ENCODE data around the gene ZNF496.

Gene ZNF496

DNA sequence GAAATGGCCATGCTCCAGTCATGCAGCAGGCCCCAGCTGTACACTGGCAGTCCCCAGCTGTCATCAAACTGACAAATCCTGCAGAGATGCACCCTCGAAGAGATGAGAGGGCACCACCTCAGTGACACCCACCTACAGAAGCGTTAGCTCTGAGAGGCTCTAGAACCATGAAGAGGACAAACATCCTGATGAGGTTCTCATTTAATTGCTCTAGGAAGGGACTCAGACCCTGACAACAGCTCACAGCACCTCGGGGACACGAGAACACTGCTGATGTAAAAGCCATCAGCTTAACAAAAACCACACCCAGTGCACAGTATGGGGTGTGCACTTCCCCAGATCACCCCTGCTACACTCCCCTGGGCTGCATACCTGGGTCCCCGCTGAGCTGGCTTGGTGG lies 3.4 kb downstream of the ZNF496 start:
- DNase-seq (ENCODE audit: low spot score) = no peak

DNA sequence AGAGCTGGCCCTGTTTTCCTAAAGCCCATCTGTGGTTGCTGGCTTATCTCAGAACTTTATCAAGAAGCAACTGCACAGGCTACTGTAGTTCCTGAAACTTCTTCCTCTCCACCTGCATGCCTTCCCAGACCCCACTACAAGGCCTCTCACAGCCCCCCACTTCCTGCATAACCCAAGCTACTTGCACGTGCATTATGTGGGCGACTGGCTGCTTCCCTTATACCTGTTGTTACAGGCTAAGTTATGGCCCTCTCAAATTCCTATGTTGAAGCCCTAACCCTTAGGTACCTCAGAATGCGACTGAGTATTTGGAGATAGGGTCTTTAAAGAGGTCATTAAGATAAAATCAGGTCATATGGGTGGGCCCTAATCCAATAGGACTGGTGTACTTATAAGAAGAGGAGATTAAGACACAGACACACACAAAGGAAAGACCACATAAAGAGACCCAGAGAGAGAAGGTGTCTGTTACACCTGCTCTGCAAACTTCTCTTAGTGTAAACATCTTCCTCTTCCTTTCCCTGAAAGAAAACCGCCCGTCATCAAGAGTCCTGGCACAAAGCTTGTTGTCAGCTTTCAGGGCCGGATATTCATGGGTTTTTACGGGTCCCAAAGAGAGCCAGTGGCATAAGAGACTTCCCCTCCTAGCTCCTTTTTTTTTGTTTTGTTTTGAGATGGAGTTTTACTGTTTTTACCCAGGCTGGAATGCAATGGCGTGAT lies 5.1 kb downstream of the ZNF496 start:
- no peak for DNase-seq (ENCODE audit: low spot score)

DNA sequence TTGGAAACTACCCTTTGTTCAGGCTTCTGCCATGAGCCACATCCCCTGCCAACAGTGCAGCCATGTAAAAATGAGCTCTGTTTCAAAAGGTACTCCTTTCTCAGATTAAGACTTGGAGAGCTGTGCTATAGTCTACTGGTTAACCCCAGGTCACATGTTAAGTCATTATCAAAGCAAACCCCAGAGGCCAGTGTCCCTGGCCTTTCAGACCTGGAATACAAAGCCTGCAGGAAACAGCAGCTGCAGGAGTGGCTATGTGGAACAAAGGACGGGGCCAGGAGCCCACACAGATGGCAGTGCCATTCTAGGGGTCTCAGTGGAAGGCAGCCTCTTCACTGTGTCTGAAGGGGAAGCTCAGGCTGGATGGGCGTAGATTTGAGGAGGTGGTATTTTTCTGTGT lies 6.7 kb downstream of the ZNF496 start:
- DNase-seq (ENCODE audit: low spot score) = no peak

DNA sequence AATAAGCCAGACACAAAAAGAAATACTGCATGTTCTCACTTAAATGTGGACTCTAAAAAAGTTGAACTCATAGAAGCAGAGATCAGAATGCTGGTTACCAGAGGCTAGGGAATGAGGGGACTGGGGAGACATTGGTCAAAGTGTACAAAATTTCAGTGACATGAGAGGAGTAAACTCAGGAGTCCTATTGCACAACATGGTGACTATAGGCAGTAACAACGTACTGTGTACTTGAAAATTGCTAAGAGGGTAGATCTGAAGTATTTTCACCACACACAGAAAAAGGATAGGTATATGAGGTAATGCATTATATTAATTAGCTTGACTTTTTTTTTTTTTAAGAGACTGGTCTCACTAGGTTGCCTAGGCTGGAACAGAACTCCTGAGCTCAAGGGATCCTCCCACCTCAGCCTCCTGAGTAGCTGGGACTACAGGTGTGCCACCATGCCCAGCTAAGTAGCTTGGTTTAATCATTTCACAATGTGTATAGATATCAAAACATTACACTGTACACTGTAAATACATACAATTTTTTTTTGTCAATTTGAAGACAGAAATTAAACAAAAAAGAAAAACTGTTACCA lies 7.4 kb downstream of the ZNF496 start:
- no peak for DNase-seq (ENCODE audit: low spot score)

DNA sequence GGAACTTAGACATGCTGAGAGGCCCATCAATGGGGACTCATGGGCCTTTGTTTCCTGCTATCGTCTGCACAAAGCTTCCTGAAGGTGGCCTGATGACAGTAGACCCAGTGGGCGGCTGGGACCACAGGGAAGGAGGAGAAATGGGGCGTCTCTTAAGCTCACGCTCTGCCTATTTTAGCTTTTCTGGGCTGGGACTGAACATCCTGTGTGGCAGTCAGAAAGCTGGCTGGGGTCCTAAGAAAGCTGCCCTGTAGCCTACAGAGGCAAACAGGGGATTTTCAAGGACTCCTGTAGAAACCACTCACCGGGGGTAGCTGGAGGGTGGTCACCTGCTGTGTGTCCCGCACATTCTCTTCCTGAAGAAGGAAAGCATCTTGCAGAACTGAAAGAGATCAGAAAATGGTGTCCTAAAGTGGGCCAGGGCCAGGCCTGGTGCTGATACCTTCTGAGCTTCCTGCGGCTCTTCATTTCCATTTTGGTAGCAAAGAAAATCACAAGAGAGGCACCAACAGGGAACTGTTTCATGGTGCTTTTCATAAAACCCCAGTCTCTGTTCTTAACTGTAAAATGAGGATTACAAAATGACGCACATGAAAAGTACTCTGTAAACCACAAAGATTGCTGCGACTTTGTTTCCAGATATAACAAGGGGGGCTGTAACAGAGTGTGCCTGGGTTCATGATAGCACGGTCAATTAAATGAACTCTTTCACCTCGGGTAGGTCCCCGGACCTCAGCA lies 8.6 kb downstream of the ZNF496 start:
- DNase-seq (ENCODE audit: low spot score) = no peak

DNA sequence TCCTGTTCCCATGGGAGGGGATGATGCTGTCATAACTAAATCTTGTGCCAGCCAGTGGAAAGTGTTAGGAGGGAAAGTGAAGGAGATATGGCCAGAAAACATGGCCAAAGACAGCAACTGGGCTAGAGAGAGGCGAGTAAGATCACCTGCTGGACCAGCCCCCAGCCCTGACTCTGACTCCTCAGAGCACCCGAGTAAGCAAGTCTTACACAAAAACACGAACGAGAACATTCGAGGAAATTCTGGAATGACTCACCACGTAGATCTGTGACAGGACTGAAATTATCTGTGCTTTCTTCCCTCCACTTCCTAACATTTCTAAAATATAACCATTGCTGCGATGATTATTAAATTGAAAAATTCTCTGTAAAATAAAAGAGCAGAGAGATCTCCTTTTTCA lies 9.2 kb downstream of the ZNF496 start:
- DNase-seq (ENCODE audit: low spot score) = no peak

DNA sequence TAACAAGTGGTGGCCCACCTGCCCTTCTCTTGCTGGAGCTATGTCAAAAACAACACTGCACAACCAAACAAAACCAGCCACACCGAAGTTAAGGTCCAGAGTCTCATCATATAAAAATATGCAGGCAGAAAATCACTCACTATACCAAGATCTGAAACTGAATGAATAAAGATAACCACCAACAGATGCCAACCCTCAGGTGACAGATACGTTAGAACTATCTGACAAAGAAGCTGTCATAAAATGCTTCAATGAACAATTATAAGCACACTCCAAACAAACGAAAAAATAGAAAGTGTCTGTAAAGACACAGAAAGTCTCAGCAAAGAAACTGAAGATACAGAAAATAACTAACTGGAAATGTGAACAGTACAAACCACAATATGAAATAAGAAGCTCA lies 14.0 kb downstream of the ZNF496 start:
- no peak for DNase-seq (ENCODE audit: low spot score)

DNA sequence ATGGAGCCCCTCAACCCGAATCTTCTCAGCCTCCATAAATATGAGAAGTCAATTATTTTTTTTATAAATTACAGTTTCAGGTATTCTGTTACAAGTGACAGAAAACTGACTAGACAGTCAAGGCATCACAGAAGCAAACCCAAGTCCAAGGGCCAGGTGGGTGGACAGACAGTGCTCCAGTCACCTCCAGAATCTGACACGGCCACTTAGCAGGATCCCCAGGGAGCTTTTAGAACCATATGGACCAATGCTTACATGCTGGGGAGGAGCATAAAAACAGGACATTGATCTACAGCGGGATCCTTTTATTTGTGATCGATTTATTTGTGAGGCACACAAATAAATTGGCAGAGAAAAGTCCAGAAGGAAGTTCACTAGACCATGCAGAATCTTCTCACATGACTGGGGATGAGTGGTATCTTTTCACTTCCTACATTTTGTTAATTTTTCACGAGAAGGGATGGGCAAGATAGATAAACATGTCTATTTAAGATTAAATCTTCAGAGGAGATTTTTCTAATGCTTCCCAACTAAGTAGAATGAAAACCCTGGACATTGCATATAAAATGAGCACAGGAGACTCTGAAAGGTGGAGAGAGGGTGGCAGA lies 15.0 kb downstream of the ZNF496 start:
- DNase-seq (ENCODE audit: low spot score) = no peak

DNA sequence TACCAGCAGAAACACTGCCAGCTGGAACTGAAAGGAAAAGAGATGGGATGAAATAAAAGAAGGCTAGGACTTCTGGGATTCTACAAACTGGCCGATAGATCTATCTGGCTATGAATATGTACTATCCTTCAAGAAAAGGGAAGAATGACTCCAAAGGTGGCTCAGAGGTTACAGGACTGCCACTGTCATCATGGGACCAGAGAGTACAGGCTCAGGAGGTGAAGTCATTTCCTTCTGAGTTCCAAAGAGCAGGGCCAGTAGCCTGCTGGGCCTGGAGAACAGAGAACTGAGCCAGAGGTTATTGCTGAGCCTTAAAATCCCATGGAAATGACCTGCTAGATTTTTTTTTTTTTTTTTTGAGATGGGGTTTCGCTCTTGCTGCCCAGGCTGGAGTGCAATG lies 27.6 kb downstream of the ZNF496 start:
- no peak for DNase-seq (ENCODE audit: low spot score)

DNA sequence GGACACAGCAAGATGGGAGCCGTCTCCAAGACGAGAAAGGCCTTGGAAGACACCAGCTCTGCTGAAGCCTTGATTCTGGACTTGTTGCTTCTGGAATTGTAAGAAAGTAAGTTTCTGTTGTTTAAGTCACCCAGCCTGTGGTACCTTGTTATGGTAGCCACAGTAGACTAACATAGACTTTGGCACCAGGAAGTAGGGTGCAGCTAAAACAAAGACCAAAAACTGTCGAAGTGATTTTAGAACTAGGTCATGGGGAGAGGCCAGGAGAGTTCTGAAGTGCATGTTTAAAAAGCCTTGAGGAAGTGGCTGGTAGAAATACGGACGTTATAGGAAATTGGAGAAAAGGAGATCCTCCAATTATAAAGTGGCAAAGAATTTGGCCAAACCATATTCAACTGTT lies 28.5 kb downstream of the ZNF496 start:
- no peak for DNase-seq (ENCODE audit: low spot score)

DNA sequence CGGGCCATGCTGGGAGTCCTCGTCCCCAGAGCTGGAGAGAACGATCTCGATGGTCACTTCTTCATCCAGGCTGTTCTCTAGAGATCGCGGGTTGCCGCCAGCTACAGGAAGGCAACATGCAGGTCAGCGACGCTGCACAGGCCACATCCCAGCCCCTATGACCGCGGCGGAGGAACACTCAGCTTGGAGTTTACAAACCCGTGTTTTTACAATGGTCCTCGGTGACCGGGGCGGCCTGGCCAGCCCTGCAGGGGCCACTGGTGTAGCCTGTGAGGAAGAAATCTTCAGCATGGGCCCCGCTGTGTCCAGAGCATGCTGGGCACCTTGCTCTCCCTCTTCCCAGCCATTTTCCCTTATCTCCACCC lies 30.5 kb downstream of the ZNF496 start:
- no peak for DNase-seq (ENCODE audit: low spot score)

DNA sequence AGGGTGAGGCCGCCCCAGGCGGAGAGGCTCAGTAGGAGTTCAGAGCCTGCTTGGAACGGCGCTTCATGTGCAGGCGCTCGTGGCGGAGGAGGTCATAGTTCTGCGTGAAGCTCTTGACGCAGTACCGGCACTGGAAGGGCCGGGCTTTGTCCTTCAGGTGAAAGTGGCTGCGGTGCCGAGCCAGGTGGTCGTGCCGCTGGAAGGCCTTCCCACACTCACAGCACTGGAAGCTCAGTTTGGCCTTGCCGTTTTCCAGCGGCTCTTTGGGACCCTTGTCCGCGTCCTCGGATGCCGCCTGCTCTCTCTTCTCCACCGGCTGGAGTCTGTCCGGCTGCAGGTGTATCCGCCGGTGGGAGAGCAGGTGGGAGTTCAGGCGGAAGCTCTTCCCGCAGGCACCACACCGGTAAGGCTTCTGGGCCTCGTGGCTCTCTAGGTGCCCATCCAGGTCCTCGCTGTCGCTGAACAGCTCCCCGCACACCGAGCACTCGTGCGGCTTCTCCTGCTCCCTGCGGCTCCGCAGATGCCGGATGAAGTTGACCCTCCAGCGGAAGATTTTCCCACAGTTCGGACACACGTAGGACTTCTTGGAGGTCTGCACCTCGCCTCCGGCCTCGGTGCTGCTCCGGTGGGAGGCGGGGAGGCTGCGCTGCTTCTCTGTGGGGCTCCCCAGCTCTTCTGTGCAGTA lies 31.0 kb downstream of the ZNF496 start:
- no peak for DNase-seq (ENCODE audit: low spot score)

DNA sequence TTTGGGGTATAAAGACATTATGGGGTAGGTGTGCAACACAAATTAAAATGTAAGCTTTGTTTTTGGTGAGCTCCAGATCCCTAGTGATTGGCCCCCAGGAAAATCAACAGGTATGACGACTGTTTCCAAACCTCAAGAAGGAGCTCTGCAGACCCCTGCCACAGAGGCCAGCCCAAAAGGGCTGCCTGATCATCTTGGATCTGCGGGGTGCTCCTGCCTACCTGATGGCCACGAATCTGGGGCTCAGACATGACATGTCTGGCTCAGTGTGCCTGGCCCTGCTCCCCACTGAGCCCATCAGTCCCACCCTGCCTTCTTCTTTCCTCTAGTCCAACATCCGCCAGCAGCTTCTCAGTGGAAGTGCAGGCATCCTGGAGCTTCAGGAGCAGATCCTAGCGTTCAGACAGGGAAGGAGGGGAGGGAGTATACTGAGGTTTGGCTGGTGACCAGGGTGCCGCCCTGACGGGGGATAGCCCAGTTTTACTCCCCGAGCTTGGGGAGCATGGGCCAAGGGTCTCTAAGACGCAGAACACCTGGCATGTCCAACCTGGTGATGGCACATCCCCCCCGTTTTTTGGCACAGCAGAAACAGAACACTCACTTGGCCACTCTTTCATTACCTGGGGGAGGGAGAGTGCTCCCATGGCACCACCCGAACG lies 31.8 kb downstream of the ZNF496 start:
- DNase-seq (ENCODE audit: low spot score) = no peak

DNA sequence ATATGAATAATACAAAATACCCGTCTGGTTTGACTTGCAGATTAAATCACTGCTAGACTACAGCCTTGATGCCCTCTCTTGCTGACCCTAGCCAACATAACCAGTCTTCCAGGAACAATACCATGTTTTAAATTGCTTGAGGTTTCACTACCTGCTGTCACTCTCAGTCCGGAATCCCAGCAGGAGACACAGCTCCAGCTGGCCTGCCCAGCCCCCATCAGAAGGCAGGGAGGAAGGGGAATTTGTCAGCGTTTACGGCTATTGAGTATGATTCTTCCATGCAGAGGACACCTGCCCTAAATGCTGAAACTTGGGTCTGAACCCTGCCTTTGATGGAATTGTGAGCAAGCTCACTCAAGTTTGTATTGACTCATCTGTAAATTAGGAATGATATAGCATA lies 33.0 kb downstream of the ZNF496 start:
- no peak for DNase-seq (ENCODE audit: low spot score)

DNA sequence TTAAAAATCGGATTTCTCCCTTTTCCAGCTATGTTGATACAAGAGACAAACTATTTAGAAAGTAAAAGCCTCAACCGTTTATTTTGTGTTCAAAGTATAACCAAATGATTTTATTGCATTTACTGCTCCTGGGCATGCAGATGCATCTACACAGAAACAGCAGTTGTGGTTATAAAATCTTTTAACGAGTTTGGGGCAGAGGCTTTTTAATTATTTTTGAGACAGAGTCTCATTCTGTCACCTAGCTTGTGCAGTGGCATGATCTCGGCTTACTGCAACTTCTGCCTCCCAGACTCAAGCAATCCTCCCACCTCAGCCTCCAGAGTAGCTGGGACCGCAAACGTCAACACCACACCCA lies 33.6 kb downstream of the ZNF496 start:
- DNase-seq (ENCODE audit: low spot score) = no peak

DNA sequence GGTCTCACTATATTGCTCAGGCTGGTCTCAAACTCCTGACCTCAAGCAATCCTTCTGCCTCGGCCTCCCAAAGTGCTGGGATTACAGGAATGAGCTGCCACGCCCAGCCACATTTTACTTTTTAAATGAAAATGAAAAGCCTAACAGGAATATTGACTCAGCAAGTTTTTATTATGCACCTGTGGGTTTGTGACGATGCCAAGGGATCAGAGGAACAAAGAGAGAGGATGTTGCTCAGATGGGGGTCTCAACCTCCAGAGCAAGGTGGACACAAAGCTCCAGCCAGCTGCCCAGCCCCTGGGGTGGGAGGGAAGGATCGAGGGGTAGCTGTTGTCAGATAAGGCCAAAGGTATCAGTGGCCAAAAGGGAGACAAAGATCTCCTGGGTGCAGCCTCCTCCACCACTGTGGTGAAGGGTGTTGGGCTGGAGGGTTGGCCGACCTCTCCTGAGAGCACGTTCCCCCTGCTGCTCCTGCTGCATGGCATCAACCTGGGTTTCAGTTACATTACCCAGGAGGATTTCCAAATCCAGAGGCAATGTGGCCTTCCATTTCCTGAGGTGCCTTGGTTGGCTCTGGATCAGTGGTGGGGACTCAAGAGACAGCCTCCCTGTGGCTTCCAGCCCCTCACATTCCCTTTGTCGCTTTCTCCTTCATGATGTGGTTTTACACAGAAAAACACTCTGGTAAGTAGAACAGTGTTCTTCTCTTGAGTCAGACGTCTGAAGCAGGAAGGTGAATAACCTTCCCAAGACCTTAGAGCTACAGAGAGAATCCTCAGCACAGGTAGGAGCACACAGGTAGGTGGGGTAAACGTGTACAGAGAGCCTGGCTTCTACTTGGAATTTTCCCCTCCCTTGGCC lies 34.2 kb downstream of the ZNF496 start:
- DNase-seq (ENCODE audit: low spot score) = no peak

DNA sequence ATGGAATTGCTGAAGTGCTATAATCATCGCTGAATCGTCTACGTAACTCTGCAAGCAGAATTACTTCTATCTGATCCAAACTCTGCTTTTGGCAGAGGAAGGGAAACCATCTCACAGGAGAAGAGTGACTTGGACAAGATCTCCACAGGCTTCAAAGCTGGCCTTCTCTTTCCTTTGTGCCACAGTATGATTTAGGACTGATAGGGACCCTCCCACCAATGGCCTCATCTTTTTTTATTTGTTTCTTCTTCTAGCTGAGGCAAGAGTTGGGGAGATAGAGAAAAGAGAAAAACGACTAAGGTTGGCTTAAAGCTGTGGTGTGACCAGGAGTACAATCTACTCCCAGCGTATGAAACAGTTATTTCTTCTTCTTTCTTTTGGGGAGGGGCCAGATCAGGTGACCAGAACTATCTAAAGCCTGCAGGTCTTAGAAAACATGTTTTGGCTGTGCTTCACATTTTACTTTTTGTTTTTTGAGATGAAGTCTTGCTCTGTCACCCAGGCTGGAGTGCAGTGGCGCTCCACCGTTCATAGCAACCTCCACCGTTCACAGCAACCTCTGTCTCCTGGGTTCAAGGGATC lies 35.0 kb downstream of the ZNF496 start:
- no peak for DNase-seq (ENCODE audit: low spot score)

DNA sequence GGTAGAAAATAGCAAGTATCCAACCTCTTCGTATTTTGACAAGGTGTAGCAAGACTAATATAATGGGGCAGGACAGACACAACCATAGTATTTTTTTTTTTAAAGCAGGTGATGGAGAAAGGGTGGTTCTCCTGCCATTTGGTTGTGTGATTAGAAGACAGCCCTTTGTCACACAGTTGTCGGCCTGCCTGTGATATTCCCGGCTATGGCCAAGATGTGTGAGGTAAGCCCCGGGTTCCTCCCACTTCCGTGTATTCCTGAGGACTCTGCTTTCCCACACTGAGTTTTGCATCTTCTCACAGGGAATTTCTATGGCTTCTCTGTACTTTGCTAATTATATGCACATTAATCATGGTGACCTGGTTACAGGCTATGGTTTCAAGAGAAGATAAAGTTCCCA lies 35.9 kb downstream of the ZNF496 start:
- no peak for DNase-seq (ENCODE audit: low spot score)

DNA sequence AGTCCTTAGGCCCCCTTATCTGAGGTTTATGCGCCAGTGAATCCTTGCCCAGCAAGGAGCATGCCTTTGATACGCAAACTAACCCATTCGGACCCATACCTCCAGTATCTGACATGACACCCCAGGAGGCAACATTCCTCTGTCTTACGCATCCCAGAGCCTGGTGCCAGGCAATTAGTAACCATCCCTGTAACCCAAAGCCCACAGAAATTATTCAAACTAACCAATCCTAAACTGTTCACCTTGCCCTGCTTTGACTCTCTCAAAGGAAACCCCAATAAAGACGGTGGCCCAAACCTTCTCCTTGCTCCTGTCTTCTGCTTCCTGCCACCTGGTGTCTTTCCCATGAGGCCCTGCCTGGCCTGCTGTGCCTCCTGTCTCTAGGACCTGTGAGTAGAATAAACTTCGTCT lies 36.4 kb downstream of the ZNF496 start:
- DNase-seq (ENCODE audit: low spot score) = peak; percentile 71

DNA sequence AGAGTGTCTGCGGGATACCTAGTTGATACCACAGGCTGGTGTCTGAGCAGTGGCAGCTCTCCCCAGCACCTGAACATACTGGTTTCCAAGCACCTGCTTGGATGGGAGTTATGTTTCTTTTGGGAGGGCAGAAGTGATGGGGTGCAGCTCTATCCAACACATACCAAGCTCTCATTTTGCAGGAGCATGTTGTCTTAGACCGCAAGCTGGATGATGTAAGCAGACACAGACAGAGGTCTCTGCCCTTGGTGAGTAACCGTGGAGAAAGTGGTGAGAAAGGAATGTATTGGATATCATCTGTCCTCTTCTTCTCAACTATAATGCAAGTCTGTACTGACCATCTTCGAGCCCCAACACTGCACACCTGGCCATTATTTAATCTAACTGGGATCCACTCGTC lies 37.4 kb downstream of the ZNF496 start:
- DNase-seq (ENCODE audit: low spot score) = no peak

DNA sequence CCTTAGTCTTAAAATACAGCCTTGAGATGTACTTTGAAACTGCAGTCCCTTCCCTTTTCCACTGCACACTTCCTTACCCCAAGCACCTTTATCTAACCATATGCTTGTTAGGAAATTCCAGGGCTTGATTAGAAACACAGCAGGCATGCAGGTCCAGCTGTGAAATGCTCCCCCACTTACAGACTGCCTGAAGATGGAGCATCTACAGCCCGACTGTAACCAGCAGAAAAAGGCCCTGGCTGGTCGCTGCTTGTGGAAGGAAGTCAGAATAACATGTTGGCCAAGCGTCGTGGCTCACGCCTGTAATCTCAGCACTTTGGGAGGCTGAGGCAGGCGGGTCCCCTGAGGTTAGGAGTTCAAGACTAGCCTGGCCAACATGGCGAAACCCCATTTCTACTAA lies 38.6 kb downstream of the ZNF496 start:
- no peak for DNase-seq (ENCODE audit: low spot score)
